Fibroblast of skin of back (primary cell): Measurements from ENCODE around the gene GULP1.

Source experiments
- DNase-seq: peaks from one replicate; pipeline ENCODE4 v3.0.0-alpha.2; 2013

Gene GULP1

GRCh38 chr2:188474316-188474715 is 182.6 kb downstream of the GULP1 start:
- DNase-seq: no peak

GRCh38 chr2:188475945-188476344 is 184.3 kb downstream of the GULP1 start:
- DNase-seq: peak; percentile 81

- DNase-seq: no peak
Observed at GRCh38 chr2:188477564-188478103, 186.0 kb downstream of the GULP1 start.

- DNase-seq: no peak
Observed at GRCh38 chr2:188478724-188479123, 187.1 kb downstream of the GULP1 start.

DNA sequence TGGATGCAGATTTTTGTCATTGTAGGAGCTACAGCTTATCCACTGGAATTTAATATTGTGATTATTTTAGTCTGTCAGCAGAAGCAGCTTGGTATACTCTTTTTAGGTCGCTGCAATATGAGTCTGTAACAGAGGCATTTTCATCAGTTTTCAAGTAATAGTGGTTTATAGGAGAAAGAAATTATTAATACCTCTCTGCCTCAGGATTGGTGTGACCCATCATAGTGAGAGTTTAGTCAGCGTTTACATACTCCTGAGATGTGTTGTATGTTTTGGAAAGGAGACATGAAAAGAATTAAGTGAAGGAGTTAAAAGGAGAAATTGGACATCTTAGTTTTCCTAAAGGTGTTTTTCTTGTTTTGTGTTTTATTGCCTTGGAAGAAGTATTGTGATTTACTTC is 189.8 kb downstream of the GULP1 start:
- DNase-seq: no peak

- DNase-seq: no peak
Observed at GRCh38 chr2:188485496-188485895, 193.8 kb downstream of the GULP1 start.

GRCh38 chr2:188492751-188493150 is 201.1 kb downstream of the GULP1 start:
- DNase-seq: no peak

GRCh38 chr2:188494906-188495305 is 203.2 kb downstream of the GULP1 start:
- DNase-seq: no peak

DNA sequence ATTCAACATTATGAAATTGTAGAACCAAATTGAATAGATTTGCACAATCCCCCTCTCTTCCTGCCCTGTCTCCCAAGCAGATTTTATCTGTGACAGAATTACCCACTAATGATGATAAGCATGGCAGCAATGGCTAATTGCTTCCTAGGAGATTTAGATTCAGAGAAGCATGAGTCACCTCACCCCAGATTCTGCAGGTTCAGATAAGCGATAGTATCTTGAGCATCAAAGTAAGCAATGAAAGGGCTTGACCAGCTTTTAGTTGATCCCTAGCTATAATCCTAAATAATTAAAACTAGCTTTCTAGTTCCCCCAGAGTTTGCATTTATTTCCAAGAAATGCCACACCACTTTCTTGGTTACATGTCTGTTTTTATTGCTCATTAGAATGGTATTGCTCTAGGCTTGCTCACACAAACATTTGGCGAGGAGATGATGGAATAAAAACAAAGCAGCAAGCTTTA is 204.3 kb downstream of the GULP1 start:
- DNase-seq: peak; percentile 69

DNA sequence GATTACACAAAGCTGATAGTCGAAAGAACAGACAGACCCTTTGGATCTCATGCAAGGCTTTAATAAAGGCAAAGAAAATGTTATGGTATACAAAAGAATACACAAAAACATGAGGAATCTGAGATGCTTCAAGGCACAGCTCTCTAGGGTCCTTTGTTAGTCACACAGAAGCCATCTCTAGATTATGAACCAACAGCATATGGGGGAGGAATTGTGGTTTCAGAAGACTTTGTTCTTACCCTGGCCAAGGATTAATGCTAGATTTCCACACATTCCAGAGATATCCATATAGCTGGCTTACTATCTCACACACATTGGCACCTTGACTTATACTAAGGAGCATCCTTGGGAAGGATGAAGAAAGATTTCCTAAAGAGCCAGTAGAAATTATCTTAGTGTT is 206.1 kb downstream of the GULP1 start:
- peak; percentile 52 for DNase-seq

- no peak for DNase-seq
Observed at GRCh38 chr2:188503975-188504374, 212.3 kb downstream of the GULP1 start.

DNA sequence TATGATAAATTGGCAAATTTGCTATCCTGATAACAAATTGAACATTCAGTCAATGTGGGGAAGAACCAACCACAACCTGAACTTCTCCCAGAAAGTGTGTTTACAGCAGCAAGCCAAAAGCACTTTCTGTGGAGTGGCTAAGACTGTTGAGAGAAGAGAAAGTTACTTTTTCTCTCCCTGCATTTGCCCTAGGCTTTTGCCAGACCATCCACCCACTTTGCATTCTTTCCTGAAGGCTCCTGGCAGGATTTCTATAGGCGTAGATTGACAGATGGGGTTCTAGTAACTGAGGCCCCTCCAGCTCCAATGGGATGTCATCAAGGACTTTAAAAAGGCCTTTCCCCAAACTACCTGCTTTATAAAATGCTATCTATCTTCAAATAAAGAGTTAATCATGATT is 215.2 kb downstream of the GULP1 start:
- no peak for DNase-seq

DNA sequence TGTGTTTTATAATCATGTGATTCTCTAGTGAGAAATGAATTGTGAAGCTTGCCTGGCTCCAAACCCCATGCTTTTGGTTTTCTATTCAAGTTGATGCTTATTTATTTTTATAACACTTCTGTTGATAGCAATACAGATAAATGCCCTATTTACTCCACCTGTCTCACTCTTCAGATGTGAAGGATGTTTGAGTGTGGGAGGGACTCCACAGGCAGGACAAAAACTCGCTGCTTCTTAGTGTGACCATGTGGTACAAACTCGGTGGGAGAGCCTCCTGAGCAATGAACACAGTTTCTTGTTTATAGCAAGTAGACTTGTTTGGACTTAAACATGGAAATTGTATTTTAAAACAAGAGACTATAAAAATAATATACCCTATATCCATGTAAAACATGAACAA is 219.7 kb downstream of the GULP1 start:
- DNase-seq: no peak

GRCh38 chr2:188512456-188512855 is 220.8 kb downstream of the GULP1 start:
- DNase-seq: peak; percentile 72

- no peak for DNase-seq
Observed at GRCh38 chr2:188515918-188516317, 224.2 kb downstream of the GULP1 start.

DNA sequence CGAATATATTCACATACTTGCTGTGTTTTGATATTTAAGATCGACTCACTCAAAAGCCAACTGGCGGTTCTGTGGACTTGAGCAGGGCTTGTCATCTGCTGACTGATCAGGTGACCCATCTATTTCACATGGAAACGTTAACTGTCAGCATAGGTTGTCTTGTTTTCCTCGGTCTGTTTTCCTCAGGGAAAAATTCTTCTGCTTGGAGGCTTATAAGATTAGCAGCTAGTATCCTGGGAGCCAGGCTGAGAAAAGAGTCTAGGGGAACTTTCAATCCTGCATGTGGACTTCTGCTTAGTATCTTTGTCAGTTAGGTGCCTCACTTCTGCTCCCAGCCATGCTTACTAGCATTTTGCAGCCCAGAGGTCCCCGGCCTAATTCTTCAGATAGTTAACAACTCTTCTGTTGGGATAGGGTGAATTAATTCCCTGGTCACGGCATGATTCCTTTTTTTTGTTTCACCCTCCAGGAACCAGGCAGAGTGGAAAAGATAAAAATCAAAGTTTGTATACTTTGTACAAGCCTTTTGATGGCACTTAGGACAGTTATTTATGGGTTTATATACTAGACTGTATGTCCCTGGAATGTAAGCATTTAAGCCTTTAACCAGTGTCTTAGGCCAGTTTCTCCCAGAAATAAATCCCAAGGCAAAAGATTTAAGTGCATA is 226.0 kb downstream of the GULP1 start:
- DNase-seq: no peak

DNA sequence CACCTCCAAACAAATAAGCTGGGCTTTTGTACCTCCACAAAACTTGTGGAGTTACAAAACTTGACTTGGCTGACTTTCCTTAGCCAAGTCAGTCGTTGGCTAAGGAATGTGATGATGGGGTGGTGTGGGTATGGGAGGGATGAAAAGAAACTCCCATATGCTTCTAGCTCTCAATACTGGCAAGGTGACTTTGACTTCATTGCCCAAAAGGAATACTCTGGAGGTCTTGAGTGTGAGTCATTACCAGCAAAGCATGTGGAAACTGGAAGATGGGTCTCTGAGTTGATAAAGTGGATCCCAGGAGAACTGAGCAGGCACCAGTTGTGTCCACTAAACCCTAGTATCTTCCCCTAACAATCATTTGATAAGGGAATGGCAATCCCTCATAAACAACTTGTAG is 226.7 kb downstream of the GULP1 start:
- peak; percentile 51 for DNase-seq

DNA sequence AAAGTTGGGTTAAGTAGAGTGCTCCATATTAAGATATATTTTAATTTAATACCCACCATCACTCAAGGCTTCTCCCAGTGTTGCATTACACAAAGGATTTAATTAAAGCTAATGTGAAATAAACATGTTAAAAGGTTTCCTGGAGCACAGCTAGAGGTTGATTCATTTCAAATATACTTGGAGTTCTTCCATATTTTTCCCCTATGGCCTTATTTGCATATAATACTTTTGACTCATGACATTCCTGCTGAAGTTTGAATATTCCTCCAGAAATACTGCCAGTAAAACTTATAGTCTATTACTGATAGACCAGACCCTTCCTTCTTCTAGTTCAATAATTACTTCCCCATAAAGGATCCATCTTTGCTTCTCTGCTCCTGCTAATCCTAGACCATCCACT is 227.5 kb downstream of the GULP1 start:
- peak; percentile 76 for DNase-seq

DNA sequence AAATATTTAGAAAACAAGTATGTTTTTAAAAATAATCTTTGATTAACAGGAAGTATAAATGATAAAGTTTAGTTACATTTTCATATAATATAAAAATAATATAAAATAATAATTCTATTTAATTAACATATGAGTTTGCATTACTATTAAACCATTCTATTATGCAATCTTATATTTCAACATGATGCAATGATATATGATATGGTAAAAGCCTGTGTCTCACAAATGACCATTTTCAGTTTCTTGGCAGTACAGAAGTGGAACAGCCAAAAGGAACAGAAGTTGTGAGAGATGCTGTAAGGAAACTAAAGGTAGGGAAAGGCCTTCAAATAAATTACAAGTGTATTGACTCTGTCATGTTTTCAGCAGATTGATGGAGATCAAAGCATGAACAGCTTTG is 230.8 kb downstream of the GULP1 start:
- no peak for DNase-seq

DNA sequence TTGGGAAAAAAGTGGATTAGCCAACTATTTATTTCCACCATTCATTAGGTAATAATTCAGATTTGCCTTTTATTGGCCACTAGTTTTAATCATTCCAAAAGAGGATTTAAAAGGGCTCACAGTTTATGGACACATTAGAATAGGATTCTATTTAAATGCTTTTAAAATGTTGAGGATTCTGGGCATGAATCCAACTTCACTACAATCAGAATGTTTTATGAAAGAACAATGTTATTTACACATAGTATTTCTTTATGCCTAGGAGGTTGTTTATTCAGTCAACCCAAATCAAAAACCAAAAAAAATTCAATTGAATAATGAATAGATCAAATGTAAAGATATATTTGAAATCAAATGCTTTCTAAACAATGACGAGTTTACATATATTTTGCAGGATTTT is 232.2 kb downstream of the GULP1 start:
- no peak for DNase-seq

DNA sequence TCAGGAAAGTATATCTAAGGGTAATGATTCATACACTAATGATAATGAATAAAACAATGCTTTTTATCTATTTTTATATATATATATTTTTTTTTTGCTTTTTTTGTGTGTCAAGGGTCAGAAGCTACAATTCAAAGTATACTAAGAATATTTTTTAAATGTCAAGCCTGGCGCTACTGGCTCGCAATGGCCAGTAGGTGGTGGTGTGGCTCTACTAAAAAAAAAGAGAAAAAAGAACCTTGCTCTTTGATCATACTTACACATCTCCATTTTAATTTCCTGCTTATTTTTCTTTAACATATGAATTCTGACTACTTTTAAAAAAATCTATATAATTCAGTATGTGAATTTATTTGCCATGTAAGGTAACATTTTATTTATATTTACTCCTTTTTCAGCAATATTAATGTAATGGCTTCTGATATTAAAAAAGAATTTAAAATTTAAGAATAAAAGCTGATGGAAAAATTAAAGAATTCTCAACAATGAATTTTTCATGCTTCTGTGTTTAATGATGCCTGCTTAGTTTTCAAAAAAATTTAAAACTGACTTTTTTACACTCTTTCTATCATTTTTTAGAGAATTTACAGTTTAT is 232.9 kb downstream of the GULP1 start:
- peak; percentile 71 for DNase-seq

DNA sequence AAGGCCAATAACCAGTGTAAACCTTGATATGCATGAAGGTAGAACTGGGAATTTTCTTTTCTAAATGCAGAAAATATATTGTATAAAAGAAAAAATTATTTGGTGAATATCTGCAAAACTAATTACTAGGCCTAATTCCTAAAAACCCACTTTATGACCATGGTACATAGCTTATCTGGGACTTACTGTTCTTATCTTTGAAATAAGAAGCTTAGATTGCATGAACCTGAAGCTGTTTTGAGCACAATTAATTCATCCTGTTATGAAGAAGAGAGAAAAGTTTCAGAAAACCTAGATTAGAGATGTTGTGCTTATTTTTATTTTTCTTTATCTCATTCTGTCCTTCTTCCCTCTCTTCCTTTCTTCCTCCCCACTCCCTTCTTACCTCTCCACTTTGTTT is 235.0 kb downstream of the GULP1 start:
- DNase-seq: no peak

DNA sequence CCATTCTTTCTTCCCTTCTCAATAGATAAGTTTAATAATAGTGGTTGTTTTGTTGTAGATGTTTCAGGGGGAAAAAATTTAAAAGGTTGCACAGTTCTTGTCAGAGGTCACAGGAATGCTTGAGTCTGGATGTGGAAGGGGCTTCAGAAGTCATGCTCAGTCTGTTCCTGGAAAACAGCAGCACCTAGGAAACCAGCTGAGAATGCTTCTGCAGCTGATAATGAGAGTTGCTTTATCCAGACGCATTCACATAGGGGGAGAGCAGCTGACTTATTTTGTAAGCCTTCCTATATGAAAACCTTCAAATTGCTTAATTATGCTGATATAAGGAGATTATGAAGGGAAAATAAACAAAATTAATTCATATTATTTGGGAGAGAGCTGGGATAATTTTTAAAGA is 235.5 kb downstream of the GULP1 start:
- no peak for DNase-seq

DNA sequence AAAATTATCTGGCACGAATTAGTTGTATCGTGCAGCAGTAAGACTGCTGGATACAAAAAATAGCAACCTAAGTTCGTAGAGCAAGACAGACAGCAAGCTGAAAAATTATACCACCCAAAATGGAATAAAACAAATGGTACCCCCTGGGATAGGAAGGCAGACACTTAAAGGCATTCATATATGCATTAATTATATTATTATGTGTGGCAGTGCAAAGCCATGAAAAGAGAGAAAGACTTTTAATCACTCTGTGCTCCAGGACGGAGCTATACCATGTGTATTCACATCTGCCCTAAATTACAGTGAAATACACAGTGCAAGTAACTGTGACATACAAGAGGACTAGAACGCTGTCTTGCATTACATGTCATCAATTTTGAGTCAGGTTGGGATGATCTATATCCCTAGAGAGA is 235.9 kb downstream of the GULP1 start:
- DNase-seq: no peak
